Measurements from ENCODE around the gene SHMT2. TPM values are rescaled to one million over a fixed set of nuclear protein-coding genes. Genes with fewer than 3 reads are reported as not detected.
"Not testable (repeated sequence)": the region's sequence is repeated elsewhere in the genome, so short reads cannot be mapped to it uniquely, and the experiment has no call there.

Gene SHMT2
- total RNA-seq, 1 donor from 2014 or later: 178 TPM

- intact Hi-C loops (cut with micrococcal nuclease): no loop called here
Measured at GRCh38 chr12:57258977-57259970, 29.8 kb downstream of the SHMT2 start.

- intact Hi-C loops (cut with micrococcal nuclease): no loop called here
Measured at GRCh38 chr12:57260366-57260765, 30.9 kb downstream of the SHMT2 start.

- intact Hi-C loops (cut with micrococcal nuclease): no loop called here
Measured at GRCh38 chr12:57261428-57261865, 31.9 kb downstream of the SHMT2 start.

- intact Hi-C loops (cut with micrococcal nuclease): loop anchor here (2.0 kb wide), 2 partner anchors 191 to 201 kb away; no protein-coding TSS in a partner anchor
Measured at GRCh38 chr12:57262126-57262822, 32.8 kb downstream of the SHMT2 start.

- intact Hi-C loops (cut with micrococcal nuclease): loop anchor here (2.0 kb wide), 2 partner anchors 190 to 200 kb away; no protein-coding TSS in a partner anchor
Measured at GRCh38 chr12:57263096-57263495, 33.6 kb downstream of the SHMT2 start.

GRCh38 chr12:57266681-57267080 lies 37.2 kb downstream of the SHMT2 start:
- intact Hi-C loops (cut with micrococcal nuclease): no loop called here

- intact Hi-C loops (cut with micrococcal nuclease): no loop called here
Measured at GRCh38 chr12:57268264-57268663, 38.8 kb downstream of the SHMT2 start.

GRCh38 chr12:57270966-57271470 lies 41.5 kb downstream of the SHMT2 start:
- intact Hi-C loops (cut with micrococcal nuclease): no loop called here

GRCh38 chr12:57272337-57273151 lies 43.0 kb downstream of the SHMT2 start:
- intact Hi-C loops (cut with micrococcal nuclease): no loop called here

GRCh38 chr12:57273516-57273915 lies 44.0 kb downstream of the SHMT2 start:
- intact Hi-C loops (cut with micrococcal nuclease): no loop called here

- intact Hi-C loops (cut with micrococcal nuclease): not testable (repeated sequence)
Measured at GRCh38 chr12:57276233-57276632, 46.7 kb downstream of the SHMT2 start.

GRCh38 chr12:57276935-57277563 lies 47.5 kb downstream of the SHMT2 start:
- intact Hi-C loops (cut with micrococcal nuclease): no loop called here

GRCh38 chr12:57278465-57279381 lies 49.2 kb downstream of the SHMT2 start:
- intact Hi-C loops (cut with micrococcal nuclease): no loop called here

GRCh38 chr12:57280211-57281062 lies 50.9 kb downstream of the SHMT2 start:
- intact Hi-C loops (cut with micrococcal nuclease): loop anchor here (5.0 kb wide), 1 partner anchor 177 kb away; the partner anchor contains the start of genes GLI1 and INHBE

- intact Hi-C loops (cut with micrococcal nuclease): loop anchor here (5.0 kb wide), 1 partner anchor 175 kb away; the partner anchor contains the start of genes GLI1 and INHBE
Measured at GRCh38 chr12:57282073-57282472, 52.6 kb downstream of the SHMT2 start.

Measured in T-helper 2 cell treated with Interferon-gamma antibody and Interleukin-4, amounts not matched to agents 100 ng/mL and 5 ng/mL, for 36 hours (primary cell).